HepG2 (cell line): ENCODE measurements around the gene CTXN1. TPM values are rescaled to one million over a fixed set of nuclear protein-coding genes. Genes with fewer than 3 reads are reported as not detected.

ENCODE experiments used
- EEA1 ChIP-seq: sonication (generic); formaldehyde crosslinking; IDR thresholded peaks from 2 replicates; pipeline ENCODE4 v1.5.1; 2020; ENCODE audit warnings: mild to moderate bottlenecking, missing genetic modification reagents, borderline replicate concordance
- GRHL1 ChIP-seq: sonication (generic); formaldehyde crosslinking; conservative IDR thresholded peaks from 2 replicates; pipeline ENCODE4 v1.8.0; 2022; ENCODE audit warnings: missing genetic modification reagents
- NR1H2 ChIP-seq: sonication (generic); formaldehyde crosslinking; IDR thresholded peaks from 2 replicates; pipeline ENCODE4 v1.8.1; 2022; ENCODE audit warnings: low read depth, missing genetic modification reagents, borderline replicate concordance
- ZBTB7B ChIP-seq: sonication (generic); formaldehyde crosslinking; IDR thresholded peaks from 2 replicates; pipeline ENCODE4 v1.4.0; 2020; ENCODE audit warnings: missing genetic modification reagents
- ZGPAT ChIP-seq: IDR thresholded peaks from 2 replicates; pipeline ENCODE4 v1.6.1; 2016; ENCODE audit warnings: mild to moderate bottlenecking
- ZHX2 ChIP-seq, 2 experiments: sonication (generic) in 1 of 2; formaldehyde crosslinking in 1 of 2; IDR thresholded peaks; 2 replicates each; pipeline versions ENCODE4 v1.6.1 to v1.9.0; 2014 to 2022; ENCODE audit warnings: antibody characterized with exemption in 1 of 2, borderline replicate concordance in 1 of 2, inconsistent platforms in 1 of 2, low read depth in 1 of 2, missing genetic modification reagents in 1 of 2
- ZNF121 ChIP-seq: sonication (generic); formaldehyde crosslinking; IDR thresholded peaks from 2 replicates; pipeline ENCODE4 v1.5.0; 2020; ENCODE audit warnings: mild to moderate bottlenecking, missing genetic modification reagents
- ZNF142 ChIP-seq: sonication (generic); formaldehyde crosslinking; IDR thresholded peaks from 2 replicates; pipeline ENCODE4 v1.4.0; 2020; ENCODE audit warnings: missing genetic modification reagents
- ZNF414 ChIP-seq: sonication (generic); formaldehyde crosslinking; IDR thresholded peaks from 2 replicates; pipeline ENCODE4 v1.5.0; 2020; ENCODE audit warnings: missing genetic modification reagents
- ZNF451 ChIP-seq: sonication (generic); formaldehyde crosslinking; IDR thresholded peaks from 2 replicates; pipeline ENCODE4 v1.5.0; 2020; ENCODE audit warnings: mild to moderate bottlenecking, missing genetic modification reagents
- ZNF564 ChIP-seq: sonication (generic); formaldehyde crosslinking; IDR thresholded peaks from 2 replicates; pipeline ENCODE4 v1.8.1; 2023; ENCODE audit warnings: mild to moderate bottlenecking, missing genetic modification reagents
- polyA plus RNA-seq, 8 experiments: library from polyadenylated mRNA; depleted of rRNA in 3 of 8; stranded (reverse) in 7 of 8; unstranded in 1 of 8; fragments of >200 nt; fragmentation: Illumina TruSeq in 4 of 8; extraction: Trizol in 4 of 8; gene quantifications; 2 replicates each; pipeline versions ENCODE4 v1.2.1 to v1.2.3, GENCODE V29; 2011 to 2016; ENCODE audit warnings: low read depth in 4 of 8, missing spikeins in 1 of 8, mixed read lengths in 1 of 8; ENCODE audit not compliant: insufficient read depth in 1 of 8
- total RNA-seq, 5 experiments: library from RNA; depleted of rRNA; stranded (reverse); fragments of >200 nt; fragmentation: Illumina TruSeq; extraction: Trizol; gene quantifications; 2 replicates each; pipeline ENCODE4 v1.2.3, GENCODE V29; 2016; ENCODE audit warnings: low read depth in 1 of 5

Gene CTXN1
- total and polyA plus RNA-seq, 2 of the 13 experiments (the other 11 are each of a cell fraction or from before 2014, with no cell fraction given) = 0.11 TPM; not detected in 1

- no peak for TF ChIP-seq ZHX2 (IDR thresholded peaks at IDR 0.05; ENCODE audit: low read depth)
- TF ChIP-seq ZHX2 (CRISPR knock-in tag; IDR thresholded peaks at IDR 0.05; ENCODE audit: borderline replicate concordance) = no peak
- no peak for TF ChIP-seq ZNF564 (CRISPR knock-in tag)
- TF ChIP-seq ZNF142 (CRISPR knock-in tag) = no peak
- TF ChIP-seq ZBTB7B (CRISPR knock-in tag) = peak; percentile 57
- no peak for TF ChIP-seq NR1H2
- TF ChIP-seq ZNF121 = no peak
- TF ChIP-seq GRHL1 (CRISPR knock-in tag) = no peak
- 0 out of 2 replicates have a peak, but pooled peaks have one; percentile 12 for TF ChIP-seq ZNF414 (CRISPR knock-in tag)
- TF ChIP-seq ZGPAT (CRISPR knock-in tag) = no peak
- no peak for TF ChIP-seq EEA1 (CRISPR knock-in tag)
- TF ChIP-seq ZNF451 (CRISPR knock-in tag) = 0 out of 2 replicates have a peak, but pooled peaks have one; percentile 80
Observed at GRCh38 chr19:7918615-7919421, 7.1 kb downstream of the CTXN1 start (continued).
